GM21526 (cell line): ENCODE data around the gene TXNDC8.
A peak's percentile ranks its signal among the peaks of the same experiment; 100 is the strongest.
"Not testable (repeated sequence)": the region's sequence is repeated elsewhere in the genome, so short reads cannot be mapped to it uniquely, and the experiment has no call there.

Experiments
- ATAC-seq: cut with Tn5 transposase; IDR thresholded peaks from one replicate; pipeline ENCODE4 v1.9.1; 2021; ENCODE audit warnings: moderate library complexity; ENCODE audit not compliant: unreplicated experiment, low FRiP score

TXNDC8 gene

DNA sequence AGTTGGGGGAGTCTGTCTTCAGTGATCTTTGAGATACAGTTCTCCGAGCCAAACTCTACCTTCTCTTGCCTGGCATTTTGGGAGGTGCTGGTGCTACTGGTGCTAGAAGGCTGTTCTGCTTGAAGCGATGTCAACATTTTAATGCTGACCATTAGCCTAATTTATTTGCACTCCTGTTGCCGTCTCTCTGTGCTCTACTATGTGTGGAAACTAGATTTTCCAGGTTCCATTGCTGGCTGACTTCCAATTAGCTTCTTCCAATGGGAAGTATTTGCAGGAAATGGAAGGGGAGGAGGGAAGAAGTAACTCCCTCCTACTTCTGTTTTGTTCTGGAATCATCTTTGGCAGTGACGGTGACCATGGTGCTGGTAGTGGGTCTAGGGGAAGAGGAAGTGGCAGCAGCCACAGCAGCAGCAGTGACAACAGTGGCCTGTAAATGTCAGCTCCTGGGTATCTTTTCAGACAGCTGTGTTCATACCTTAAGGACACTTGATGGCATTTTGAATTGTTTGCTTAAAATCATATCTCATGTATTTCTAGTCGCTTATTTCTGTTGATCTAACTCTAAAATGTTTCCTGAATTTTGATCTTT lies 7.9 kb downstream of the TXNDC8 start:
- no peak for ATAC-seq

DNA sequence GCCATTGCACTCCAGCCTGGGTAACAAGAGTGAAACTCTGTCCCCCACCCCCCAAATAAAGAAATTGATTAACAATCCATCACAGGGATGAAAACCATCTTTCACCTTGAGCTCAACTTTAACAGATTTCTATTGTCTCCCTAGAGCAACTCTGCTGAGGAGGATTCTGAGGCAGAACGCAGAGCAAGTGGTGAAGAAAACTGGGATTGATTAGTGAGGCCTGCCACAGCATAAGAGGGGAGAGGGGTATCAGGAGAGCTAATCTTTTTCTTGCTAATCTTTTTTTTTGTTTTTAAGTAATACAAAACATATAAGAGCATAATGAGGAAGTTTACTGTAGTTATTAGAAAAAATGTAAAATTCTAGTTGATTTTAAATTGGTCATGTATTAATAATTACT lies 8.9 kb downstream of the TXNDC8 start:
- ATAC-seq: no peak

- no peak for ATAC-seq
Observed at GRCh38 chr9:110327716-110328115, 9.9 kb downstream of the TXNDC8 start.

GRCh38 chr9:110323818-110324217 lies 13.8 kb downstream of the TXNDC8 start:
- no peak for ATAC-seq

GRCh38 chr9:110320651-110321445 lies 16.8 kb downstream of the TXNDC8 start:
- ATAC-seq: no peak

- no peak for ATAC-seq
Observed at GRCh38 chr9:110319781-110320492, 17.7 kb downstream of the TXNDC8 start.

- no peak for ATAC-seq
Observed at GRCh38 chr9:110317911-110318310, 19.8 kb downstream of the TXNDC8 start.

- ATAC-seq: peak; percentile 99
Observed at GRCh38 chr9:110316261-110317075, 21.2 kb downstream of the TXNDC8 start.

GRCh38 chr9:110311978-110312377 lies 25.7 kb downstream of the TXNDC8 start:
- ATAC-seq: not testable (repeated sequence)

DNA sequence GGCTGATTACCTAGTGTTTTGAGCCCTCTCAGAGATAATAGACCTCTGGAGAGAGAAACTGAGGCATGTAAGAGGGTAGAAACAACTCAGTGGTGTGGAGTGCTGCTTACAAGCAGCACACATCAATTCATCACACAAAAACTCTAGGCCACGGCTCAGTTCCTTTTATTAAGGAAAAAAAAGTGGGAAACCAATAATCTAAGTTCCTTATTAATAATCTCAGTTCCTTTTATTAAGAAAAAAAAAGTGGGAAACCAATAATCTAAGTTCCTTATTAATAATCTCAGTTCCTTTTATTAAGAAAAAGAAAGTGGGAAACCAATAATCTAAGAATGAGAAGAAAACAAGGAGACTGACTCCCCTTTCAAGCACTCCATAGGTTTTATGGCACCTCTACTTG lies 28.0 kb downstream of the TXNDC8 start:
- ATAC-seq: no peak

DNA sequence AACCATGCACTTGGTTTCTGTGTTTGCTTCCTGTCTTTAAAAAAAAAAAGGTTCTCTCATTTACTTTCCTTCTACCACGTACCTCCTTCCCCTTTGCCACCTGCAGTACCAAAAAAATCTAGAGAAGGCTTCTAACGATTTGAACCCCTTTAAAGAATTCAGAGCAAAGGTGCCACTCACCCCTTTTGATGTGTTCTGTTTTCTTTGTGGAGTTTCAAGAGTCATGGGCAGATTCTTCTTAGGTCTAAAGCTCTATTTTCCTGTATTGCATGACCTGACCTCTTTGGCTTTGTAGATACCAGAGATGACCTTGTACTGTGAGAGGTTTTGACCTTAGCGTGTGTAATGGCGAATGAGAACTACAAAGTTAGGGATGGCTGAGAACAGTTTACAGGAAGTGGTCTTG lies 29.0 kb downstream of the TXNDC8 start:
- peak; percentile 61 for ATAC-seq

DNA sequence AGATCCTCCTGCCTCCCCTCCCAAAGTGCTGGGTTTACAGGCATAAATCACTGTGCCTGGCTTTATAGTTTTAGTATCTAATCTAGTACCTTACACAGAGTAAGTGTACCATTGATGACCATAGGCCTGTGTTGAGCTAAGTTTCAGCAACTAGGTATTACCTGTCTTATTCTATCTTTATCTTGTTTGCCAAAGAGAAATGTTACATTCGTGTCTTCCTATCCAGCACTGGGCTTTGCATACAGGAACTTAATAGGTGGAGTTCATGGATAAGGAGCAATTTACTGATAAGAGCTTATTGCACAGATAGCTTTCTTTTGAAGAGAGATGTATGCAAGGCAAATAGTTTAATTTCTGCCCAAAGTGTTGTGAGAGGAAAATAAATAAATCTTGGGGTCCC lies 30.5 kb downstream of the TXNDC8 start:
- no peak for ATAC-seq

DNA sequence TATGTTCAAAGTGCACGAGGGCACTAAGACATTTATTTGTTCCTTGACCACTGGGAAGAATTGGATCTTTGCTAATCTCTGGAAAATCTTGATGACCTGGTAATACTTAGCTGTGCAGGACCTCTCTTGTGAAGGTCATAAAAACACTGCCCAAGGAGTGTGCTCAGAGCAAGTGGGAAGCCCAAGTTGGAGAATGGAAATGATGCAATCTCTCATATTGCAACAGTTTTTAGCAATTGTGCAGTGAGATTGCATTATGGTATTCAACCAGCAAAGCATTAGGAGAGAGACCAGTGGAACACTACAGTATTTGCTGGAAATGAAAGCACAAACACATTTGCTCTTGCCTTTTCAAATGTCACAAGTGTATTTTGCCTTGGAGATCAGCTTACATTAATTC lies 34.5 kb downstream of the TXNDC8 start:
- no peak for ATAC-seq

GRCh38 chr9:110298043-110298605 lies 39.5 kb downstream of the TXNDC8 start:
- ATAC-seq: no peak

GRCh38 chr9:110293248-110293647 lies 44.4 kb downstream of the TXNDC8 start:
- ATAC-seq: no peak

DNA sequence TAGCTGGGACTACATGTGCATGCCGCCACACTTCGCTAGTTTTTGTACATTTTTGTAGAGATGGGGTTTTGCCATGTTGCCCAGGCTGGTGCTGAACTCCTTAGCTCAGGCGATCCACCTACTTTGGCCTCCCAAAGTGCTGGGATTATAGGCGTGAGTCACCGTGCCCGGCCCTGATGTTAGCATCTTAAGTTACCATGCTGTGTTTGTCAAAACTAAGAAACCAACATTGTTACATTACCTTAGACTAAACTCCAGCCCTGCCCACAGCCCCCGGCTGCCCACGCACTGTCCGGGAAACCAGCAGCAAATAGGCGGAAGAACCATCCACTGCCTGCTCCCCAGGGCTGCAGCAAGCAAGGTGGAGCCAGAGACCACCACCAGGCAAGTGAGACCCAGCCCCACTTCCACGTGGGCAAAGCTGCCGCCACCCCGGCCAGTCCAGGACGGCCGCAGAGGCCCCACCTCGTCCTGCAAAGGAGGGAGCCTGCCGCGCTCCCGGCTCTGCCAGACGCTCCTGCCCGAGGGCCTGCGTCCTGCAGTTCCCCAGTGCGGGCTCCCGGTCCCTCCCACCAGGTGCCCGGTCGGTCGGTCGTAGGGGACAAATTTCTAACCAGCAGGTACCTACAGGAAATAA lies 45.6 kb downstream of the TXNDC8 start:
- no peak for ATAC-seq

- no peak for ATAC-seq
Observed at GRCh38 chr9:110290001-110290400, 47.7 kb downstream of the TXNDC8 start.

DNA sequence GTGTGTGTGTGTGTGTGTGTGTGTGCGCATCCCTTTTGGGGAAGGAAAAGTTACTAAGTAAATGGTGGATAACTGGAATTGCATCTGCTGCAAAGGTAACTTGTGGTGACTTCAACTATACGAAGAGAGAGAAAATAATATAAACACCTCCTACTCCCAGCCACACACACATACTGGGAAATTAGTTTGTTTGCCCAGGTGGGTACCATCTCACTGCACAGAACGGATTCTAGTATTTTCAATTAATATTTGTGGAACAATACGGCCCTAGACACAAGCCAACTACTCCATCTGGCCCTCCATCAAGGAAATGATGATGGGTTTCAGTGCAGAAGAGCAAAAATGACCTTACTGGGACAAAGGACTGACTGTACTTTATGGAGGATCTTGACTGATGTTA lies 49.2 kb downstream of the TXNDC8 start:
- no peak for ATAC-seq

- no peak for ATAC-seq
Observed at GRCh38 chr9:110287289-110287680, 50.4 kb downstream of the TXNDC8 start.

DNA sequence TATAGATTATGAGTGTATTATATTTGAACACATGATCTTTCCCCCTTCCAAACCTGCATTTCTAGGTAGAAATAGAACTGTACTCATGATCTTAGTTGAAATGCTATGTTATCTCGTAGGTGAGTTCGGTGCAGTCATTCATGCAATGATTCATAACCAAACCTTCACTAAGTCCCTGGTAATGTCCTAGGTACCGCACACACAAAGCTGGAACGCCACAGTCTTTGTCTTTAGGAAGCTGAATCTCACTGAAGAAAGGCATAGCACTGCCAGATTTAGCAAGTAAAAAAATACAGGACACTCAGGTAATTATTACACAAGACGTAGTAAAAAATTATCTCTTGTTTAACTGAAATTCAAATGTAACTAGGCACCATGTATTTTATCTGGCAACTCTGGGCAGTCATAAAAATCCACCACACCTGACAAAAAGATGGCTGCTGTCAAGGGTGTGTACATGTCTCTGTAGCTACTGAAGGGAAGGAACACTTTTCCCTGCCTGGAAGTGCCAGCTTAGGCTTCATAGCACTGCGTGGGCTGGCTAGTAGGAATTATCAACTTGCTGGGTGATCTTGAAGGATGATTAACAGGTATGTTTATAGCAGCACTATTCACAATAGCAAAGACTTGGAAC lies 53.3 kb downstream of the TXNDC8 start:
- ATAC-seq: no peak
